DLD1 (cell line): ENCODE results near the gene ZMYND11.
"Not testable (repeated sequence)": the region's sequence is repeated elsewhere in the genome, so short reads cannot be mapped to it uniquely, and the experiment has no call there.

Source experiments
- in situ Hi-C: cut with HindIII; loops from 2 replicates; pipeline ENCODE4 v1.10.0; 2017; ENCODE audit warnings: low sequenced_read_pairs

The ZMYND11 gene

GRCh38 chr10:241966-242643, 106.8 kb downstream of the ZMYND11 start:
- in situ Hi-C loops: no loop called here

GRCh38 chr10:244227-244626, 109.0 kb downstream of the ZMYND11 start:
- in situ Hi-C loops: no loop called here

GRCh38 chr10:246431-246830, 111.2 kb downstream of the ZMYND11 start:
- in situ Hi-C loops: no loop called here

- in situ Hi-C loops: no loop called here
Observed at GRCh38 chr10:247480-247879, 112.2 kb downstream of the ZMYND11 start.

GRCh38 chr10:248307-248706, 113.1 kb downstream of the ZMYND11 start:
- in situ Hi-C loops: no loop called here

- in situ Hi-C loops: no loop called here
Observed at GRCh38 chr10:251982-252582, 116.8 kb downstream of the ZMYND11 start.

GRCh38 chr10:260819-261429, 125.7 kb downstream of the ZMYND11 start:
- in situ Hi-C loops: no loop called here

- in situ Hi-C loops: not testable (repeated sequence)
Observed at GRCh38 chr10:264160-265073, 129.2 kb downstream of the ZMYND11 start.

- in situ Hi-C loops: not testable (repeated sequence)
Observed at GRCh38 chr10:265074-265440, 129.8 kb downstream of the ZMYND11 start.

- in situ Hi-C loops: not testable (repeated sequence)
Observed at GRCh38 chr10:265816-266588, 130.7 kb downstream of the ZMYND11 start.

GRCh38 chr10:266974-267425, 131.7 kb downstream of the ZMYND11 start:
- in situ Hi-C loops: no loop called here

GRCh38 chr10:267705-268104, 132.4 kb downstream of the ZMYND11 start:
- in situ Hi-C loops: no loop called here

- in situ Hi-C loops: no loop called here
Observed at GRCh38 chr10:269440-270074, 134.3 kb downstream of the ZMYND11 start.

GRCh38 chr10:271201-271600, 135.9 kb downstream of the ZMYND11 start:
- in situ Hi-C loops: no loop called here

GRCh38 chr10:271722-272121, 136.5 kb downstream of the ZMYND11 start:
- in situ Hi-C loops: no loop called here

- in situ Hi-C loops: no loop called here
Observed at GRCh38 chr10:273088-273487, 137.8 kb downstream of the ZMYND11 start.

GRCh38 chr10:274866-275265, 139.6 kb downstream of the ZMYND11 start:
- in situ Hi-C loops: no loop called here

- in situ Hi-C loops: no loop called here
Observed at GRCh38 chr10:275680-276079, 140.4 kb downstream of the ZMYND11 start.

GRCh38 chr10:277963-278362, 142.7 kb downstream of the ZMYND11 start:
- in situ Hi-C loops: no loop called here

GRCh38 chr10:278707-279106, 143.5 kb downstream of the ZMYND11 start:
- in situ Hi-C loops: no loop called here
